Islet of Langerhans (tissue), 1 donor: ENCODE results near the gene TMEM131L.
"Not testable (repeated sequence)": the region's sequence is repeated elsewhere in the genome, so short reads cannot be mapped to it uniquely, and the experiment has no call there.

Experiments used
- FAIRE-seq: peaks from one replicate; lab custom pipeline; 2011; peaks lifted over from hg19 to GRCh38; lab: Jason Lieb, UNC

Gene TMEM131L

GRCh38 chr4:153652051-153652784 is 186.1 kb downstream of the TMEM131L start:
- FAIRE-seq: no peak

GRCh38 chr4:153655002-153655541 is 188.9 kb downstream of the TMEM131L start:
- no peak for FAIRE-seq

- FAIRE-seq: no peak
Measured at GRCh38 chr4:153655928-153656327, 189.8 kb downstream of the TMEM131L start.

GRCh38 chr4:153661215-153661822 is 195.2 kb downstream of the TMEM131L start:
- peak; percentile 41 for FAIRE-seq

- FAIRE-seq: no peak
Measured at GRCh38 chr4:153661908-153662307, 195.7 kb downstream of the TMEM131L start.

GRCh38 chr4:153663667-153664066 is 197.5 kb downstream of the TMEM131L start:
- FAIRE-seq: no peak

GRCh38 chr4:153666505-153666904 is 200.3 kb downstream of the TMEM131L start:
- FAIRE-seq: not testable (repeated sequence)

- FAIRE-seq: no peak
Measured at GRCh38 chr4:153668647-153669046, 202.5 kb downstream of the TMEM131L start.

- FAIRE-seq: no peak
Measured at GRCh38 chr4:153669838-153670237, 203.7 kb downstream of the TMEM131L start.

GRCh38 chr4:153676486-153676885 is 210.3 kb downstream of the TMEM131L start:
- no peak for FAIRE-seq

GRCh38 chr4:153676984-153677383 is 210.8 kb downstream of the TMEM131L start:
- no peak for FAIRE-seq

GRCh38 chr4:153679486-153679885 is 213.3 kb downstream of the TMEM131L start:
- no peak for FAIRE-seq

GRCh38 chr4:153683763-153684181 is 217.6 kb downstream of the TMEM131L start:
- no peak for FAIRE-seq

- no peak for FAIRE-seq
Measured at GRCh38 chr4:153684182-153684970, 218.2 kb downstream of the TMEM131L start, which contains the start of gene TLR2. TSS of gene TLR2 (plus strand) at chr4:153684280. CDS start at chr4:153702908, 18,628 bp downstream.

- no peak for FAIRE-seq
Measured at GRCh38 chr4:153684971-153685371, 218.8 kb downstream of the TMEM131L start.
